ENCODE results near the gene CC2D2A.
"Not testable (repeated sequence)": the region's sequence is repeated elsewhere in the genome, so short reads cannot be mapped to it uniquely, and the experiment has no call there.

CC2D2A gene

GRCh38 chr4:15517681-15518080 lies 48.0 kb downstream of the CC2D2A start:
- not testable (repeated sequence) for H2AK5ac ChIP-seq (ENCODE audit: low read length, severe bottlenecking); H2BK15ac ChIP-seq (ENCODE audit: low read depth, poor library complexity, severe bottlenecking); H2BK120ac ChIP-seq (ENCODE audit: low read depth, low read length); H3K23ac ChIP-seq (ENCODE audit: low read length in 2 of 2); H2BK12ac ChIP-seq (ENCODE audit: low read length in 2 of 2); H3K14ac ChIP-seq (ENCODE audit: low read length in 2 of 2); H3K4me2 ChIP-seq (ENCODE audit: low read length, poor library complexity, severe bottlenecking); H3K4me1 ChIP-seq (ENCODE audit: control insufficient read depth, insufficient read depth, low read depth, low read length); H3K4me3 ChIP-seq (ENCODE audit: insufficient read depth in 1 of 2, low read depth in 1 of 2, low read length in 2 of 2); H2BK5ac ChIP-seq (ENCODE audit: low read depth, low read length, poor library complexity, severe bottlenecking); H3K27ac ChIP-seq (ENCODE audit: low read length, poor library complexity, severe bottlenecking); H3K9me3 ChIP-seq (ENCODE audit: control insufficient read depth, low read length); H2AFZ ChIP-seq (ENCODE audit: low read depth, low read length); H3K9ac ChIP-seq (ENCODE audit: low read length); H3K4ac ChIP-seq (ENCODE audit: low read depth in 1 of 2, low read length in 2 of 2); H3K79me1 ChIP-seq (replicated peaks; ENCODE audit: low read length, poor library complexity, severe bottlenecking); H4K91ac ChIP-seq (ENCODE audit: low read length); H3K18ac ChIP-seq (ENCODE audit: low read depth in 1 of 2, low read length in 2 of 2); H4K8ac ChIP-seq (ENCODE audit: low read length); DNase-seq; H3K27me3 ChIP-seq (ENCODE audit: control insufficient read depth in 1 of 2, insufficient read depth in 1 of 2, low read length in 2 of 2)
- WGBS = 98% methylated on average over 4 of the region's 4 CpGs
- peaks cover 12 to 79% of the 10 kb centered on the region in 2 experiments for H3K36me3 ChIP-seq (ENCODE audit: control insufficient read depth in 1 of 2, insufficient read depth in 2 of 2, low read depth in 1 of 2, low read length in 2 of 2)

GRCh38 chr4:15521442-15522039 lies 51.9 kb downstream of the CC2D2A start:
- Histone ChIP-seq H3K14ac (ENCODE audit: low read length in 2 of 2) (no peak overlapping the region), H3K27me3 (ENCODE audit: control insufficient read depth in 1 of 2, insufficient read depth in 1 of 2, low read length in 2 of 2) (no peaks in the 10 kb centered on the region), H2BK15ac (ENCODE audit: low read depth, poor library complexity, severe bottlenecking) (no peak overlapping the region), H3K23ac (ENCODE audit: low read length in 2 of 2) (no peak overlapping the region), H3K27ac (ENCODE audit: low read length, poor library complexity, severe bottlenecking) (no peak overlapping the region), H2BK5ac (ENCODE audit: low read depth, low read length, poor library complexity, severe bottlenecking) (no peak overlapping the region), H3K9ac (ENCODE audit: low read length) (no peak overlapping the region), H3K4me2 (ENCODE audit: low read length, poor library complexity, severe bottlenecking) (no peak overlapping the region), H3K4me3 (ENCODE audit: insufficient read depth in 1 of 2, low read depth in 1 of 2, low read length in 2 of 2) (no peak overlapping the region), H4K91ac (ENCODE audit: low read length) (no peak overlapping the region), H3K4me1 (ENCODE audit: control insufficient read depth, insufficient read depth, low read depth, low read length) (no peaks in the 10 kb centered on the region), H4K8ac (ENCODE audit: low read length) (no peak overlapping the region), H3K4ac (ENCODE audit: low read depth in 1 of 2, low read length in 2 of 2) (no peak overlapping the region), H2BK12ac (ENCODE audit: low read length in 2 of 2) (no peak overlapping the region), H3K36me3 (ENCODE audit: control insufficient read depth in 1 of 2, insufficient read depth in 2 of 2, low read depth in 1 of 2, low read length in 2 of 2) (peaks cover 12 to 75% of the 10 kb centered on the region in 2 experiments), H3K9me3 (ENCODE audit: control insufficient read depth, low read length) (no peaks in the 10 kb centered on the region), H2AK5ac (ENCODE audit: low read length, severe bottlenecking) (no peak overlapping the region), H2AFZ (ENCODE audit: low read depth, low read length) (no peak overlapping the region), H3K79me1 (replicated peaks; ENCODE audit: low read length, poor library complexity, severe bottlenecking) (peaks cover 1% of the 10 kb centered on the region), H3K18ac (ENCODE audit: low read depth in 1 of 2, low read length in 2 of 2) (no peak overlapping the region), H2BK120ac (ENCODE audit: low read depth, low read length) (no peak overlapping the region)
- peak; percentile 17 for DNase-seq
- 94% methylated on average over 4 of the region's 4 CpGs for WGBS

- no peak overlapping the region for H4K91ac ChIP-seq (ENCODE audit: low read length)
- no peak overlapping the region for H3K4ac ChIP-seq (ENCODE audit: low read depth in 1 of 2, low read length in 2 of 2)
- H3K18ac ChIP-seq (ENCODE audit: low read depth in 1 of 2, low read length in 2 of 2) = no peak overlapping the region
- no peaks in the 10 kb centered on the region for H3K79me1 ChIP-seq (replicated peaks; ENCODE audit: low read length, poor library complexity, severe bottlenecking)
- H2BK15ac ChIP-seq (ENCODE audit: low read depth, poor library complexity, severe bottlenecking) = no peak overlapping the region
- WGBS = 94% methylated on average over 1 of the region's 2 CpGs
- H3K4me1 ChIP-seq (ENCODE audit: control insufficient read depth, insufficient read depth, low read depth, low read length) = no peaks in the 10 kb centered on the region
- H3K4me2 ChIP-seq (ENCODE audit: low read length, poor library complexity, severe bottlenecking) = no peak overlapping the region
- DNase-seq = no peak
- no peak overlapping the region for H2BK5ac ChIP-seq (ENCODE audit: low read depth, low read length, poor library complexity, severe bottlenecking)
- H2BK120ac ChIP-seq (ENCODE audit: low read depth, low read length) = no peak overlapping the region
- no peak overlapping the region for H2BK12ac ChIP-seq (ENCODE audit: low read length in 2 of 2)
- H3K9me3 ChIP-seq (ENCODE audit: control insufficient read depth, low read length) = no peaks in the 10 kb centered on the region
- H4K8ac ChIP-seq (ENCODE audit: low read length) = no peak overlapping the region
- H3K14ac ChIP-seq (ENCODE audit: low read length in 2 of 2) = no peak overlapping the region
- H2AFZ ChIP-seq (ENCODE audit: low read depth, low read length) = no peak overlapping the region
- peaks cover 11 to 72% of the 10 kb centered on the region in 2 experiments for H3K36me3 ChIP-seq (ENCODE audit: control insufficient read depth in 1 of 2, insufficient read depth in 2 of 2, low read depth in 1 of 2, low read length in 2 of 2)
- no peak overlapping the region for H3K27ac ChIP-seq (ENCODE audit: low read length, poor library complexity, severe bottlenecking)
- H3K9ac ChIP-seq (ENCODE audit: low read length) = no peak overlapping the region
- no peak overlapping the region for H3K4me3 ChIP-seq (ENCODE audit: insufficient read depth in 1 of 2, low read depth in 1 of 2, low read length in 2 of 2)
- no peak overlapping the region for H3K23ac ChIP-seq (ENCODE audit: low read length in 2 of 2)
- no peaks in the 10 kb centered on the region for H3K27me3 ChIP-seq (ENCODE audit: control insufficient read depth in 1 of 2, insufficient read depth in 1 of 2, low read length in 2 of 2)
- H2AK5ac ChIP-seq (ENCODE audit: low read length, severe bottlenecking) = no peak overlapping the region
These were observed 55.4 kb downstream of the CC2D2A start for GRCh38 chr4:15525080-15525479.

- H3K18ac ChIP-seq (ENCODE audit: low read depth in 1 of 2, low read length in 2 of 2) = no peak overlapping the region
- no peak overlapping the region for H2BK120ac ChIP-seq (ENCODE audit: low read depth, low read length)
- H3K14ac ChIP-seq (ENCODE audit: low read length in 2 of 2) = no peak overlapping the region
- no peak overlapping the region for H2AFZ ChIP-seq (ENCODE audit: low read depth, low read length)
- no peak overlapping the region for H3K4me3 ChIP-seq (ENCODE audit: insufficient read depth in 1 of 2, low read depth in 1 of 2, low read length in 2 of 2)
- H2BK12ac ChIP-seq (ENCODE audit: low read length in 2 of 2) = no peak overlapping the region
- H3K4me1 ChIP-seq (ENCODE audit: control insufficient read depth, insufficient read depth, low read depth, low read length) = no peaks in the 10 kb centered on the region
- H4K91ac ChIP-seq (ENCODE audit: low read length) = no peak overlapping the region
- DNase-seq = no peak
- no peaks in the 10 kb centered on the region for H3K9me3 ChIP-seq (ENCODE audit: control insufficient read depth, low read length)
- 89% methylated on average over 3 of the region's 4 CpGs for WGBS
- no peak overlapping the region for H3K4ac ChIP-seq (ENCODE audit: low read depth in 1 of 2, low read length in 2 of 2)
- H3K9ac ChIP-seq (ENCODE audit: low read length) = no peak overlapping the region
- no peak overlapping the region for H3K4me2 ChIP-seq (ENCODE audit: low read length, poor library complexity, severe bottlenecking)
- H2BK5ac ChIP-seq (ENCODE audit: low read depth, low read length, poor library complexity, severe bottlenecking) = no peak overlapping the region
- peaks cover 8 to 69% of the 10 kb centered on the region in 2 experiments for H3K36me3 ChIP-seq (ENCODE audit: control insufficient read depth in 1 of 2, insufficient read depth in 2 of 2, low read depth in 1 of 2, low read length in 2 of 2)
- H2BK15ac ChIP-seq (ENCODE audit: low read depth, poor library complexity, severe bottlenecking) = no peak overlapping the region
- H3K79me1 ChIP-seq (replicated peaks; ENCODE audit: low read length, poor library complexity, severe bottlenecking) = no peaks in the 10 kb centered on the region
- no peak overlapping the region for H3K23ac ChIP-seq (ENCODE audit: low read length in 2 of 2)
- no peaks in the 10 kb centered on the region for H3K27me3 ChIP-seq (ENCODE audit: control insufficient read depth in 1 of 2, insufficient read depth in 1 of 2, low read length in 2 of 2)
- no peak overlapping the region for H3K27ac ChIP-seq (ENCODE audit: low read length, poor library complexity, severe bottlenecking)
- H2AK5ac ChIP-seq (ENCODE audit: low read length, severe bottlenecking) = no peak overlapping the region
- H4K8ac ChIP-seq (ENCODE audit: low read length) = no peak overlapping the region
These were observed 57.4 kb downstream of the CC2D2A start for GRCh38 chr4:15526924-15527592.
